ENCODE data around the gene NKX6-2. TPM values are rescaled to one million over a fixed set of nuclear protein-coding genes. Genes with fewer than 3 reads are reported as not detected.
A peak's percentile ranks its signal among the peaks of the same experiment; 100 is the strongest.

NKX6-2 gene
- total and polyA plus RNA-seq, 2 donors from 2014 or later = 2.5 TPM; not detected in 1

DNA sequence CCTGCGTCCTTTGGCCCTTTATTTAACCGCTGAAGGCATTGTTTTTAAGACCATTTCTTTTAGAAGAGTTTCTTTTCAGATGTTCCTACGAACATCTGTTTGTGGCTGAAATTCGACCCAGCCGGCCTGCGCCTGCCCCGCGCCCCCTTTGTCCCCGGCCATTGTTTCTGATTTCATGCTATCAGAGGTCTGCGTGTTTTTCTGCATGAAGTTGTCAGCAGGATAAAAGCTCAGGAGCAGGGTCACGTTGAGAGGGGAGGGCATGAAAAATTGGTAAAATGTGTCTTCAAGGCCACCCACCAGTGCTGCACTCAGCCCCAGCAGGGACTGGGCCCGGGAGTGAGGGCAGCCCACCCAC, 43.1 kb downstream of the NKX6-2 start:
- H3K36me3 ChIP-seq (ENCODE audit: control insufficient read depth in 2 of 3, insufficient read depth in 3 of 3, low read length in 3 of 3) = no peaks in the 10 kb centered on the region
- no peaks in the 10 kb centered on the region for H3K9me3 ChIP-seq (ENCODE audit: control insufficient read depth in 2 of 3, insufficient read depth in 1 of 3, low read length in 3 of 3)
- H3K4me3 ChIP-seq (ENCODE audit: low read length in 3 of 3) = no peak overlapping the region
- FAIRE-seq (no peak), DNase-seq (peak in 1 of 5 donors; percentile 28)
- no peaks in the 10 kb centered on the region for H3K27me3 ChIP-seq (ENCODE audit: control insufficient read depth, insufficient read depth, low read length)
- no peak overlapping the region for H3K27ac ChIP-seq (ENCODE audit: low read depth in 2 of 2, low read length in 2 of 2)
- intact Hi-C loops (cut with DNase I) = no loop called here
- TF ChIP-seq CTCF (IDR thresholded peaks at IDR 0.05; ENCODE audit: borderline replicate concordance, extremely low read depth, insufficient read depth) = no peak
- no peaks in the 10 kb centered on the region for H3K4me1 ChIP-seq (ENCODE audit: control insufficient read depth in 2 of 3, insufficient read depth in 2 of 3, low read depth in 1 of 3, low read length in 3 of 3)
- H3K9ac ChIP-seq (ENCODE audit: low read length in 3 of 3) = no peak overlapping the region

DNA sequence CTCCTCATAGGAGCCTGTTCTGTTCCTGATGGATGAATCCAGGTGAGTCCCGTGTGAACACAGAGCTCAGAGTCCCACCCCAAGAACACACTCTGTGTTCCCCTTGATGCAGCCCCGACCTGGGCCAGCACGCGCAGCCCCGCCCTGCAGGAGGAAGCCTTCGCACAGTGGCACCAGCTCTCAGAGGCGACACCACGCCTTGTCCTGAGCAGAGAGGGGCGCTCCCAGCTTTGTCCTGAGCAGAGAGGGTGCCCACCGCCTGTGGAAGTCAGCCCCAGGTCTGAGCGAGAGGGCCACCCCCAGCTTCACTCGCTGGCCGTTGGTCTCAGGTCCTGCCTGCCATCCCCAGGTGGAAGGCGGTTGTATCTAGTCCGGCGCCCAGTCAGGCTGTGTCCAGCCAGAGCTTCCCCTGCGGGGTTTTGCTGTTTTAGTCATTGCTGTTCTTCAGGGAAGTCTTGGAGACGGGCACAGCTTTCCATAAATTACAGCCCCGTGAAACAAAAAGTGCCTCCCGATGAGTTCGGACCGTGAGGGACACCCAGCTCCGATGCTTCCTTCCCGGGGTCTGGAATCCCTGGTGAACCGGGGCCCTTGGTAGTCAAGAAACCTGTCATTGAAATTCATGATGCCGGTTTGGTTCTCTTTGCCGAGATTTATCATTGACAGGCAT, 43.6 kb downstream of the NKX6-2 start:
- no peaks in the 10 kb centered on the region for H3K4me1 ChIP-seq (ENCODE audit: control insufficient read depth in 2 of 3, insufficient read depth in 2 of 3, low read depth in 1 of 3, low read length in 3 of 3)
- intact Hi-C loops (cut with DNase I) = no loop called here
- no peaks in the 10 kb centered on the region for H3K27me3 ChIP-seq (ENCODE audit: control insufficient read depth, insufficient read depth, low read length)
- H3K9me3 ChIP-seq (ENCODE audit: control insufficient read depth in 2 of 3, insufficient read depth in 1 of 3, low read length in 3 of 3) = no peaks in the 10 kb centered on the region
- no peak overlapping the region for H3K9ac ChIP-seq (ENCODE audit: low read length in 3 of 3)
- no peak for TF ChIP-seq CTCF (IDR thresholded peaks at IDR 0.05; ENCODE audit: borderline replicate concordance, extremely low read depth, insufficient read depth)
- no peak overlapping the region for H3K4me3 ChIP-seq (ENCODE audit: low read length in 3 of 3)
- H3K36me3 ChIP-seq (ENCODE audit: control insufficient read depth in 2 of 3, insufficient read depth in 3 of 3, low read length in 3 of 3) = no peaks in the 10 kb centered on the region
- no peak for FAIRE-seq
- H3K27ac ChIP-seq (ENCODE audit: low read depth in 2 of 2, low read length in 2 of 2) = no peak overlapping the region
- DNase-seq = no peak

- Histone ChIP-seq H3K27me3 (ENCODE audit: control insufficient read depth, insufficient read depth, low read length) (no peaks in the 10 kb centered on the region), H3K27ac (ENCODE audit: low read depth in 2 of 2, low read length in 2 of 2) (no peak overlapping the region), H3K4me1 (ENCODE audit: control insufficient read depth in 2 of 3, insufficient read depth in 2 of 3, low read depth in 1 of 3, low read length in 3 of 3) (no peaks in the 10 kb centered on the region), H3K4me3 (ENCODE audit: low read length in 3 of 3) (no peak overlapping the region), H3K9ac (ENCODE audit: low read length in 3 of 3) (no peak overlapping the region), H3K36me3 (ENCODE audit: control insufficient read depth in 2 of 3, insufficient read depth in 3 of 3, low read length in 3 of 3) (no peaks in the 10 kb centered on the region), H3K9me3 (ENCODE audit: control insufficient read depth in 2 of 3, insufficient read depth in 1 of 3, low read length in 3 of 3) (no peaks in the 10 kb centered on the region)
- FAIRE-seq (no peak), DNase-seq (peak in 1 of 5 donors; percentile 23)
- no peak for TF ChIP-seq CTCF (IDR thresholded peaks at IDR 0.05; ENCODE audit: borderline replicate concordance, extremely low read depth, insufficient read depth)
- intact Hi-C loops (cut with DNase I) = no loop called here
Observed at GRCh38 chr10:132740588-132740987, 45.4 kb downstream of the NKX6-2 start.

- no peak overlapping the region for H3K27ac ChIP-seq (ENCODE audit: low read depth in 2 of 2, low read length in 2 of 2)
- no peaks in the 10 kb centered on the region for H3K36me3 ChIP-seq (ENCODE audit: control insufficient read depth in 2 of 3, insufficient read depth in 3 of 3, low read length in 3 of 3)
- H3K4me1 ChIP-seq (ENCODE audit: control insufficient read depth in 2 of 3, insufficient read depth in 2 of 3, low read depth in 1 of 3, low read length in 3 of 3) = no peaks in the 10 kb centered on the region
- no peak overlapping the region for H3K4me3 ChIP-seq (ENCODE audit: low read length in 3 of 3)
- no peaks in the 10 kb centered on the region for H3K27me3 ChIP-seq (ENCODE audit: control insufficient read depth, insufficient read depth, low read length)
- H3K9ac ChIP-seq (ENCODE audit: low read length in 3 of 3) = no peak overlapping the region
- TF ChIP-seq CTCF (IDR thresholded peaks at IDR 0.05; ENCODE audit: borderline replicate concordance, extremely low read depth, insufficient read depth) = no peak
- DNase-seq (no peak), FAIRE-seq (no peak)
- H3K9me3 ChIP-seq (ENCODE audit: control insufficient read depth in 2 of 3, insufficient read depth in 1 of 3, low read length in 3 of 3) = no peaks in the 10 kb centered on the region
- intact Hi-C loops (cut with DNase I) = no loop called here
Observed at GRCh38 chr10:132739225-132739613, 46.7 kb downstream of the NKX6-2 start.
